ENCODE measurements around the gene RTN1. TPM values are rescaled to one million over a fixed set of nuclear protein-coding genes. Genes with fewer than 3 reads are reported as not detected.

Gene RTN1
- total RNA-seq (2022; extraction: Qiagen RNA extraction): 0.02 to 0.17 TPM in 2 of 5 replicates, not detected in the others

GRCh38 chr14:59870277-59871165 lies at the start of gene RTN1:
TSS of gene RTN1 (minus strand) at chr14:59870776. CDS start at chr14:59870630, 146 bp downstream.

GRCh38 chr14:59919570-59920377 lies 49.2 kb upstream of the RTN1 start, which contains the start of gene LRRC9:
TSS of gene LRRC9 (plus strand) at chr14:59920144.

GRCh38 chr14:59576332-59577294 lies 294.0 kb downstream of the RTN1 start, which contains the start of gene CCDC175:
TSS of gene CCDC175 (minus strand) at chr14:59576812. CDS start at chr14:59576775, 37 bp downstream.

Other genes starting within 250 kb of the RTN1 start
- gene LRRC9, start 49.4 kb upstream of the RTN1 start, total RNA-seq (2022; extraction: Qiagen RNA extraction): not detected in 5 replicates
- gene PCNX4, start 221.1 kb upstream of the RTN1 start, total RNA-seq (2022; extraction: Qiagen RNA extraction): 26.5 to 43.7 TPM (median 27.1 TPM) in 5 replicates

Measured in A549 treated with AZD2906 at 1 μM for 4 hours (cell line).